ENCODE results near the gene ZNF638. TPM values are rescaled to one million over a fixed set of nuclear protein-coding genes. Genes with fewer than 3 reads are reported as not detected.

The ZNF638 gene, protein sequence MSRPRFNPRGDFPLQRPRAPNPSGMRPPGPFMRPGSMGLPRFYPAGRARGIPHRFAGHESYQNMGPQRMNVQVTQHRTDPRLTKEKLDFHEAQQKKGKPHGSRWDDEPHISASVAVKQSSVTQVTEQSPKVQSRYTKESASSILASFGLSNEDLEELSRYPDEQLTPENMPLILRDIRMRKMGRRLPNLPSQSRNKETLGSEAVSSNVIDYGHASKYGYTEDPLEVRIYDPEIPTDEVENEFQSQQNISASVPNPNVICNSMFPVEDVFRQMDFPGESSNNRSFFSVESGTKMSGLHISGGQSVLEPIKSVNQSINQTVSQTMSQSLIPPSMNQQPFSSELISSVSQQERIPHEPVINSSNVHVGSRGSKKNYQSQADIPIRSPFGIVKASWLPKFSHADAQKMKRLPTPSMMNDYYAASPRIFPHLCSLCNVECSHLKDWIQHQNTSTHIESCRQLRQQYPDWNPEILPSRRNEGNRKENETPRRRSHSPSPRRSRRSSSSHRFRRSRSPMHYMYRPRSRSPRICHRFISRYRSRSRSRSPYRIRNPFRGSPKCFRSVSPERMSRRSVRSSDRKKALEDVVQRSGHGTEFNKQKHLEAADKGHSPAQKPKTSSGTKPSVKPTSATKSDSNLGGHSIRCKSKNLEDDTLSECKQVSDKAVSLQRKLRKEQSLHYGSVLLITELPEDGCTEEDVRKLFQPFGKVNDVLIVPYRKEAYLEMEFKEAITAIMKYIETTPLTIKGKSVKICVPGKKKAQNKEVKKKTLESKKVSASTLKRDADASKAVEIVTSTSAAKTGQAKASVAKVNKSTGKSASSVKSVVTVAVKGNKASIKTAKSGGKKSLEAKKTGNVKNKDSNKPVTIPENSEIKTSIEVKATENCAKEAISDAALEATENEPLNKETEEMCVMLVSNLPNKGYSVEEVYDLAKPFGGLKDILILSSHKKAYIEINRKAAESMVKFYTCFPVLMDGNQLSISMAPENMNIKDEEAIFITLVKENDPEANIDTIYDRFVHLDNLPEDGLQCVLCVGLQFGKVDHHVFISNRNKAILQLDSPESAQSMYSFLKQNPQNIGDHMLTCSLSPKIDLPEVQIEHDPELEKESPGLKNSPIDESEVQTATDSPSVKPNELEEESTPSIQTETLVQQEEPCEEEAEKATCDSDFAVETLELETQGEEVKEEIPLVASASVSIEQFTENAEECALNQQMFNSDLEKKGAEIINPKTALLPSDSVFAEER (N-terminal part only)
- polyA plus RNA-seq (2013, experiment 1 of 2) = 148 TPM
- 150 TPM for polyA plus RNA-seq (2013, experiment 2 of 2)

DNA sequence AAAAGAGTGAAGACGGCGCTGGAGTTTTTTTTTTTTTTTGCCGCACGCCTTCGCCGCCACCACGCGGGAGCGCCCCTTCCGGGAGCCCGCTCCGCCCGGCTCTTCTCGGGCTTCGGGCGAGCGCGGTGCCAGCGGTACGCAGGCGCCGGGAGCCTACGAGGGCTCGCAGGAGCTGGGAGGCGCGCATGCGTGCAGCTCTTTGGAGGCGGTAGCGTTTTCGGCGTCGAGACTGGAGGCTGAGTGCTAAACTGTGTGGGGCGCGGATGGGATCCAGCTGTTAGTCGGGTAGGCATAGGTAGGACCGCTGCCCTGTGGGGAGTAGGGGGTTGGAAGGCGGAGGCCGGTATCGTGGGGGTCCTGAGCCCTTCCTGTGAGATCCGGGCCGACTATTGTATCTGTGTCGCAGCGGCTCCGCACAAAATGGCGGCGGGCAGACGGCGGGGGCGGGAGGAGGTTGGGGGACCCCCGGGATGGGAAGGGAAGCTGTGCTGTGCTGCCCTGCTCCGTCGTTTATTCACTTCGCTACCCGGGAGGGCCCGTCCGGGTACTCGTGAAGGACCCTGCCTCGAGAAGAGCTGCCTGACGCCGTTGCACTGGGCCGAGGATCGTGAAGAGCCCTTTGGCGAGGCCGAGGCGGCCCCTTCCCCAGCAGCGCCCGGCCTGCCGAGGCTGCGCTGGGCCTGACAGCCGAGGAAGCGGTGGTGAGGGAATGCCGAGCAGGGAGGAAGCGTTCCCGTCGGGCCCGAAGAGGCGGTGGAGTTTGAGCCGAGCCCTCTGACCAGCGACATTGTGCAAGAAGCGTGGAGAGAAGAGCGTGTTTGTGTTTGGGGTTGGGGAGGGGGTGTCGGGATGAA is at the start of gene ZNF638:
Gene ZNF638 (plus strand): TSS at position 202 of the 854 bp plus-strand sequence. CDS start 17,173 bp downstream, outside the sequence.
- H3K18ac ChIP-seq (ENCODE audit: low read length) = peak within 1 kb of the TSS; percentile 100
- H2BK15ac ChIP-seq (ENCODE audit: low read length) = peak within 1 kb of the TSS; percentile 62
- no peaks in the 10 kb centered on the region for H3K27me3 ChIP-seq (ENCODE audit: control insufficient read depth in 3 of 3, insufficient read depth in 3 of 3, low read depth in 1 of 3, low read length in 3 of 3)
- peak within 1 kb of the TSS; percentile 51 for H3K4me2 ChIP-seq (ENCODE audit: insufficient read depth, low read length, poor library complexity, severe bottlenecking)
- peak within 1 kb of the TSS; percentile 98 to 100 for H3K4me3 ChIP-seq (ENCODE audit: low read length in 2 of 2)
- H3K27ac ChIP-seq (replicated peaks; ENCODE audit: low read length) = peak within 1 kb of the TSS; percentile 95
- H4K91ac ChIP-seq (ENCODE audit: low read depth, low read length, poor library complexity) = no peak within 1 kb of the TSS
- peak within 1 kb of the TSS; percentile 91 for H2BK5ac ChIP-seq (ENCODE audit: low read length)
- no CpG with 5 or more reads among the region's 82 CpGs for WGBS, 2 donors (ENCODE audit: extremely low coverage in 2 of 2, insufficient read length in 2 of 2, insufficient replicate concordance in 1 of 2)
- no peak within 1 kb of the TSS for H4K8ac ChIP-seq (ENCODE audit: low read depth, low read length)
- peak within 1 kb of the TSS; percentile 71 for H2AK5ac ChIP-seq (ENCODE audit: low read depth, low read length)
- H3K79me1 ChIP-seq (ENCODE audit: low read depth, low read length) = no peaks in the 10 kb centered on the region
- no peak within 1 kb of the TSS for H2BK120ac ChIP-seq (ENCODE audit: low read depth, low read length)
- H3K4me1 ChIP-seq (ENCODE audit: control insufficient read depth in 2 of 2, insufficient read depth in 1 of 2, low read depth in 1 of 2, low read length in 2 of 2) = peaks cover 0 to 6% of the 10 kb centered on the region in 2 donors
- H2AFZ ChIP-seq (ENCODE audit: low read length) = peak within 1 kb of the TSS; percentile 99
- no peak within 1 kb of the TSS for H2BK12ac ChIP-seq (ENCODE audit: low read length)
- peak within 1 kb of the TSS; percentile 97 for H3K23ac ChIP-seq (ENCODE audit: low read depth, low read length, poor library complexity)
- peak; percentile 93 for DNase-seq (ENCODE audit: low spot score)
- no peaks in the 10 kb centered on the region for H3K9me3 ChIP-seq (replicated peaks in 1 of 2; ENCODE audit: control insufficient read depth in 2 of 2, insufficient read depth in 1 of 2, low read depth in 1 of 2, low read length in 2 of 2)
- H3K4ac ChIP-seq (ENCODE audit: low read length) = no peak within 1 kb of the TSS
- peak within 1 kb of the TSS; percentile 77 for H3K14ac ChIP-seq (ENCODE audit: low read length)
- H3K9ac ChIP-seq (ENCODE audit: low read depth, low read length, poor library complexity) = peak within 1 kb of the TSS; percentile 97
- peaks cover 0 to 38% of the 10 kb centered on the region in 2 donors for H3K36me3 ChIP-seq (replicated peaks in 1 of 2; ENCODE audit: control insufficient read depth in 2 of 2, insufficient read depth in 2 of 2, low read length in 2 of 2)

DNA sequence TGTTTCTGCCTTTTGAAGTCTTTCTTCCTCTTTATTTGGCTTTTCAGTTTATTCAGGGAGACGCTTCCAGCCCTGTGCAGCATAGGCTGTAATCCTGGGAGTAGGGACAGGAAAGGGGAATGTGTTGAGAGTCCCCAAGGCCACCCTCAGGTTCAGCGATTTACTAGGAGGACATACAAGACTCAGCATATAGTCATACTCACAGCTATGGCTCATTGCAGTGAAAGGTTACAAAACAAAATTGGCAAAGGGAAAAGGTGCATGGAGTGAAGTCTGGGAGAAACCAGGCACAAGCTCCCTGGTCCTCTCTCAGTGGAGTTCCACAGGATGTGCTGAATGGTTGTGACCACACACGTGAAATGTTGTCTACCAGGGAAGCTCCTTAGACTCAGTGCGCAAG is 49.6 kb upstream of the ZNF638 start:
- H2BK15ac ChIP-seq (ENCODE audit: low read length) = no peak overlapping the region
- H3K4me2 ChIP-seq (ENCODE audit: insufficient read depth, low read length, poor library complexity, severe bottlenecking) = no peak overlapping the region
- H4K91ac ChIP-seq (ENCODE audit: low read depth, low read length, poor library complexity) = no peak overlapping the region
- H3K36me3 ChIP-seq (replicated peaks in 1 of 2; ENCODE audit: control insufficient read depth in 2 of 2, insufficient read depth in 2 of 2, low read length in 2 of 2) = no peaks in the 10 kb centered on the region
- H3K27me3 ChIP-seq (ENCODE audit: control insufficient read depth in 3 of 3, insufficient read depth in 3 of 3, low read depth in 1 of 3, low read length in 3 of 3) = peaks cover 0 to under 1% (median 0%) of the 10 kb centered on the region in 3 experiments
- H3K4me3 ChIP-seq (ENCODE audit: low read length in 2 of 2) = no peak overlapping the region
- no peaks in the 10 kb centered on the region for H3K9me3 ChIP-seq (replicated peaks in 1 of 2; ENCODE audit: control insufficient read depth in 2 of 2, insufficient read depth in 1 of 2, low read depth in 1 of 2, low read length in 2 of 2)
- H2AK5ac ChIP-seq (ENCODE audit: low read depth, low read length) = no peak overlapping the region
- H3K14ac ChIP-seq (ENCODE audit: low read length) = no peak overlapping the region
- H3K27ac ChIP-seq (replicated peaks; ENCODE audit: low read length) = no peak overlapping the region
- H4K8ac ChIP-seq (ENCODE audit: low read depth, low read length) = no peak overlapping the region
- H3K9ac ChIP-seq (ENCODE audit: low read depth, low read length, poor library complexity) = no peak overlapping the region
- H2BK12ac ChIP-seq (ENCODE audit: low read length) = no peak overlapping the region
- H3K79me1 ChIP-seq (ENCODE audit: low read depth, low read length) = no peaks in the 10 kb centered on the region
- no CpG with 5 or more reads among the region's 4 CpGs for WGBS, 2 donors (ENCODE audit: extremely low coverage in 2 of 2, insufficient read length in 2 of 2, insufficient replicate concordance in 1 of 2)
- H3K4ac ChIP-seq (ENCODE audit: low read length) = no peak overlapping the region
- H2AFZ ChIP-seq (ENCODE audit: low read length) = no peak overlapping the region
- no peak overlapping the region for H3K23ac ChIP-seq (ENCODE audit: low read depth, low read length, poor library complexity)
- no peak overlapping the region for H2BK5ac ChIP-seq (ENCODE audit: low read length)
- peaks cover 2 to 3% of the 10 kb centered on the region in 2 donors for H3K4me1 ChIP-seq (ENCODE audit: control insufficient read depth in 2 of 2, insufficient read depth in 1 of 2, low read depth in 1 of 2, low read length in 2 of 2)
- H2BK120ac ChIP-seq (ENCODE audit: low read depth, low read length) = no peak overlapping the region
- H3K18ac ChIP-seq (ENCODE audit: low read length) = no peak overlapping the region
- DNase-seq (ENCODE audit: low spot score) = no peak

DNA sequence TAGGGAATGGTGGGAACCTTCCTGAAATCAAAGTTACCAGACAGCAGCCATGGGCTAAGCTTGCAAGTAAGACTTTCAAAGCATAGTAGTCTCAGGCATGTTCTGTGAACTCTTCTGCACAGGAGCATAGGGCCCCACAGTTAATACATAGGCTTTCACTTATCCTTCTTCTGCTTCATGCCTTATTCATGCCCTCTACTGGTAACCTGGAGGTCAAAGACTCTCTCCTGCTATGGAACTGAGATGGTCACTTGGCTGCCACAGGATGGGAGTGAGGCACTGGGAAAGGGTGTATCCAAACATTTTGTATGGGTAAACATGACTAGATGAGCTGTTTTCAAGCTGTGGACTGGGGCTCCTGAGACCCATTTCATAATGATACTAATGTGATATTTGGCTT is 49.1 kb upstream of the ZNF638 start:
- Histone ChIP-seq H2BK120ac (ENCODE audit: low read depth, low read length) (no peak overlapping the region), H2BK15ac (ENCODE audit: low read length) (no peak overlapping the region), H3K27me3 (ENCODE audit: control insufficient read depth in 3 of 3, insufficient read depth in 3 of 3, low read depth in 1 of 3, low read length in 3 of 3) (no peaks in the 10 kb centered on the region), H2AK5ac (ENCODE audit: low read depth, low read length) (no peak overlapping the region), H3K4ac (ENCODE audit: low read length) (no peak overlapping the region), H4K91ac (ENCODE audit: low read depth, low read length, poor library complexity) (no peak overlapping the region), H3K27ac (replicated peaks; ENCODE audit: low read length) (no peak overlapping the region), H3K79me1 (ENCODE audit: low read depth, low read length) (no peaks in the 10 kb centered on the region), H3K14ac (ENCODE audit: low read length) (no peak overlapping the region), H2BK5ac (ENCODE audit: low read length) (no peak overlapping the region), H3K9me3 (replicated peaks in 1 of 2; ENCODE audit: control insufficient read depth in 2 of 2, insufficient read depth in 1 of 2, low read depth in 1 of 2, low read length in 2 of 2) (no peaks in the 10 kb centered on the region), H3K36me3 (replicated peaks in 1 of 2; ENCODE audit: control insufficient read depth in 2 of 2, insufficient read depth in 2 of 2, low read length in 2 of 2) (no peaks in the 10 kb centered on the region), H3K4me3 (ENCODE audit: low read length in 2 of 2) (no peak overlapping the region), H3K23ac (ENCODE audit: low read depth, low read length, poor library complexity) (no peak overlapping the region), H3K18ac (ENCODE audit: low read length) (no peak overlapping the region), H2AFZ (ENCODE audit: low read length) (no peak overlapping the region), H4K8ac (ENCODE audit: low read depth, low read length) (no peak overlapping the region), H2BK12ac (ENCODE audit: low read length) (no peak overlapping the region), H3K4me2 (ENCODE audit: insufficient read depth, low read length, poor library complexity, severe bottlenecking) (no peak overlapping the region), H3K4me1 (ENCODE audit: control insufficient read depth in 2 of 2, insufficient read depth in 1 of 2, low read depth in 1 of 2, low read length in 2 of 2) (peaks cover 1 to 3% of the 10 kb centered on the region in 2 donors), H3K9ac (ENCODE audit: low read depth, low read length, poor library complexity) (no peak overlapping the region)
- DNase-seq (ENCODE audit: low spot score) = no peak

All from neuronal stem cell (in vitro differentiated cells).